Osteoblast (primary cell): ENCODE measurements around the gene ZFC3H1. TPM values are rescaled to one million over a fixed set of nuclear protein-coding genes. Genes with fewer than 3 reads are reported as not detected.

Source experiments
- DNase-seq: peaks from one replicate; pipeline ENCODE4 v3.0.0; 2011; ENCODE audit warnings: low spot score, mixed read lengths; ENCODE audit not compliant: insufficient read length; ENCODE audit errors: missing footprints
- H2AFZ ChIP-seq: 2 replicates; pipeline ENCODE4 v1.6.0; 2011; ENCODE audit warnings: mild to moderate bottlenecking, low read length
- H3K27ac ChIP-seq: 2 replicates; pipeline ENCODE4 v1.5.1; 2011; ENCODE audit warnings: mild to moderate bottlenecking, low read depth, low read length, moderate library complexity
- H3K27me3 ChIP-seq: 2 replicates; pipeline ENCODE4 v1.6.0; 2012; ENCODE audit warnings: mild to moderate bottlenecking, control low read depth, inconsistent platforms, low read length, moderate library complexity; ENCODE audit not compliant: insufficient read depth
- H3K36me3 ChIP-seq: 2 replicates; pipeline ENCODE4 v1.5.1; 2011; ENCODE audit warnings: mild to moderate bottlenecking, low read length, control low read depth, moderate library complexity; ENCODE audit not compliant: insufficient read depth
- H3K4me1 ChIP-seq: 2 replicates; pipeline ENCODE4 v1.5.1; 2011; ENCODE audit warnings: mild to moderate bottlenecking, low read length, control low read depth, moderate library complexity; ENCODE audit not compliant: insufficient read depth
- H3K4me2 ChIP-seq: 2 replicates; pipeline ENCODE4 v1.6.0; 2011; ENCODE audit warnings: mild to moderate bottlenecking, low read length; ENCODE audit not compliant: insufficient read depth
- H3K4me3 ChIP-seq: fragments of 200-600 bp; sonication (generic); 3 replicates; pipeline ENCODE4 v1.5.1; 2012; ENCODE audit warnings: mild to moderate bottlenecking, low read length, inconsistent platforms; ENCODE audit not compliant: insufficient read depth
- H3K79me2 ChIP-seq: 2 replicates; pipeline ENCODE4 v1.6.0; 2012; ENCODE audit warnings: mild to moderate bottlenecking, low read length, control low read depth, inconsistent platforms; ENCODE audit not compliant: insufficient read depth
- H3K9me3 ChIP-seq: 2 replicates; pipeline ENCODE4 v1.5.1; 2011; ENCODE audit warnings: low read depth, low read length, control low read depth
- H4K20me1 ChIP-seq: 2 replicates; pipeline ENCODE4 v1.6.0; 2012; ENCODE audit warnings: mild to moderate bottlenecking, low read length, control low read depth; ENCODE audit not compliant: insufficient read depth
- small RNA-seq: library from RNA; depleted of rRNA; stranded (forward); fragments of <200 nt; gene quantifications from one replicate; pipeline ENCODE3, GENCODE V24; 2012
- total RNA-seq: library from RNA; depleted of rRNA; stranded (reverse); fragments of >200 nt; gene quantifications from 2 replicates; pipeline ENCODE4 v1.2.3, GENCODE V29; 2012
- TF ChIP-seq, protein P1 (sequence below): IDR thresholded peaks from 2 replicates; pipeline ENCODE4 v1.5.1; 2011; ENCODE audit warnings: mild to moderate bottlenecking, low read depth, low read length, moderate library complexity; ENCODE audit errors: extremely low read depth

Gene ZFC3H1
- total RNA-seq, 1 donor, result 36.6 TPM

DNA sequence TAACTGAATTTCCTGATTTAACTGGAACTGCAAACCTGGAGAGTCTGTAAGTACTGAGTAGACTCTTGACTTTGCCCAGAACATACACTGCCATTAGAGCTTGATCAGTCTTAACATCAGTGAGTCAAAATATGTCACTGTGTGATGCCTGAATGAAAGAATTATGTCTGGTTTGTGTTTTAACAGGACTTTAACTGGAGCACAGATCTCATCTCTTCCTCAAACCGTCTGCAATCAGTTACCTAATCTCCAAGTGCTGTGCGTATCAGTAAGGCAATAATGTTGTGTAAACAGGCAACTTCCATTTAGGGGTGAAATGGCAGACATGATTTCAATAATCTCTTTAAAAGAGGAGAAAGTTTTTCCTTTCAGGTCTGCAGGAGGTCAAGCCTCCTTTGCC lies 97.0 kb downstream of the ZFC3H1 start:
- Histone ChIP-seq H4K20me1 (no peaks in the 10 kb centered on the region), H3K9me3 (no peaks in the 10 kb centered on the region), H3K4me1 (no peaks in the 10 kb centered on the region), H3K4me2 (no peak overlapping the region), H3K27me3 (no peaks in the 10 kb centered on the region), H3K4me3 (no peak overlapping the region), H3K79me2 (no peaks in the 10 kb centered on the region), H3K36me3 (no peaks in the 10 kb centered on the region), H3K27ac (no peak overlapping the region), H2AFZ (no peak overlapping the region)
- TF ChIP-seq, protein P1, sequence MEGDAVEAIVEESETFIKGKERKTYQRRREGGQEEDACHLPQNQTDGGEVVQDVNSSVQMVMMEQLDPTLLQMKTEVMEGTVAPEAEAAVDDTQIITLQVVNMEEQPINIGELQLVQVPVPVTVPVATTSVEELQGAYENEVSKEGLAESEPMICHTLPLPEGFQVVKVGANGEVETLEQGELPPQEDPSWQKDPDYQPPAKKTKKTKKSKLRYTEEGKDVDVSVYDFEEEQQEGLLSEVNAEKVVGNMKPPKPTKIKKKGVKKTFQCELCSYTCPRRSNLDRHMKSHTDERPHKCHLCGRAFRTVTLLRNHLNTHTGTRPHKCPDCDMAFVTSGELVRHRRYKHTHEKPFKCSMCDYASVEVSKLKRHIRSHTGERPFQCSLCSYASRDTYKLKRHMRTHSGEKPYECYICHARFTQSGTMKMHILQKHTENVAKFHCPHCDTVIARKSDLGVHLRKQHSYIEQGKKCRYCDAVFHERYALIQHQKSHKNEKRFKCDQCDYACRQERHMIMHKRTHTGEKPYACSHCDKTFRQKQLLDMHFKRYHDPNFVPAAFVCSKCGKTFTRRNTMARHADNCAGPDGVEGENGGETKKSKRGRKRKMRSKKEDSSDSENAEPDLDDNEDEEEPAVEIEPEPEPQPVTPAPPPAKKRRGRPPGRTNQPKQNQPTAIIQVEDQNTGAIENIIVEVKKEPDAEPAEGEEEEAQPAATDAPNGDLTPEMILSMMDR, result no peak
- no peak for DNase-seq

GRCh38 chr12:71565535-71565934 lies 98.1 kb downstream of the ZFC3H1 start:
- no peak for DNase-seq
- no peak overlapping the region for H3K4me2 ChIP-seq
- H3K4me3 ChIP-seq, result no peak overlapping the region
- no peaks in the 10 kb centered on the region for H4K20me1 ChIP-seq
- H3K9me3 ChIP-seq, result no peaks in the 10 kb centered on the region
- TF ChIP-seq, protein P1, result no peak
- no peaks in the 10 kb centered on the region for H3K79me2 ChIP-seq
- no peaks in the 10 kb centered on the region for H3K27me3 ChIP-seq
- H3K4me1 ChIP-seq, result no peaks in the 10 kb centered on the region
- H3K27ac ChIP-seq, result no peak overlapping the region
- H2AFZ ChIP-seq, result no peak overlapping the region
- H3K36me3 ChIP-seq, result no peaks in the 10 kb centered on the region

DNA sequence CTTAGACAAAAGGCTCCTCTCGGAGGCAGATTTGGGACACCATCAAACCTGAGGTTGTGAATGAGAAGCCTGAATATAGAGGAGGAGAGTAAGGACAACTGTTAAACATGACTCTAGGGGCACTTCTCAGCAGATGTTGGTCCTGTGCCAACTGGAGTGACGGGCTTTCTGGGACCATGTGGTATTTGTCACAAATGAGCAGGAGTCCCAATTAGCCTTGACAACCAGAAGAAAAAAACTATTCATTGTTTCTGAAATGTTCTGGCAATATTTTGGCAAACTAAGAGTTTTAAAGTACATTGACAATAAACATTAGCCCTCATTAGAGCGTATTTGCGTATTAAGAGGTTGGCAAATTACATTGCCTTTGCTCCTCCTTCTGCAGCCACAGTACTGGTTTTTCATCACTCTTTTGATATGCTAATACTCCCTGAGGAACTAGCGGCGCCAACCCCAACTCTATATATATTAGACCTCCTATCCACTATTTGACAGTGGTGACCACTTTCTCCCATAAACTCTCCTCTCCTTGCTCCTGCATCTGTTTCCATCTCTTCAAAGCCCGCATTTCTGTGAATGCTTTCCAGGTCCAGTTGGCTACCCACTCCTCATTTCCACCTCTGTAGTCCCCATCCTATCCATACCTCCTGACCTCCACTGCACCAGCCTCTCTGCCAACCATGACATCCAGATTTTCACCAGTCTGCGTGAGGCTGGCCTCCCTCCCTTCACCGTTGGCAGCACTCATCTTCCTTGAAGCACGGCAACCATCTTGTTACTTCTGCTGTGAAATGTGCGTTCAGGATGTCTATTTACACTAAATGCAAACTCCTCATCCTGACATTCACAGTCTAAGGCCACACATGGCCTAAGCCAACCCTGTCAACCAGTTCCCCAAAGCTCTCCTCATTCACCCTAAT lies 100.7 kb downstream of the ZFC3H1 start:
- no peaks in the 10 kb centered on the region for H3K4me1 ChIP-seq
- DNase-seq, result no peak
- H3K9me3 ChIP-seq, result no peaks in the 10 kb centered on the region
- no peak overlapping the region for H3K4me2 ChIP-seq
- TF ChIP-seq, protein P1, result no peak
- H3K27ac ChIP-seq, result no peak overlapping the region
- H3K4me3 ChIP-seq, result no peak overlapping the region
- no peak overlapping the region for H2AFZ ChIP-seq
- H3K36me3 ChIP-seq, result no peaks in the 10 kb centered on the region
- H3K27me3 ChIP-seq, result no peaks in the 10 kb centered on the region
- no peaks in the 10 kb centered on the region for H4K20me1 ChIP-seq
- no peaks in the 10 kb centered on the region for H3K79me2 ChIP-seq

Small RNAs within 50 kb of the gene (small RNA-seq; reads per million reads assigned to genes)
- gene RF00560, result not detected

Other genes starting within 250 kb of the ZFC3H1 start
- under 0.01 TPM in 1 of 2 replicates, not detected in the other for gene LGR5, start 224.1 kb downstream of the ZFC3H1 start, total RNA-seq
- gene THAP2, start 453 bp upstream of the ZFC3H1 start, total RNA-seq, result 3.3 and 3.8 TPM in 2 replicates
- gene TMEM19, start 22.2 kb upstream of the ZFC3H1 start, total RNA-seq, result 29.2 and 31.1 TPM in 2 replicates
- 12.7 TPM in 2 replicates for gene RAB21, start 91.0 kb upstream of the ZFC3H1 start, total RNA-seq
- gene TBC1D15, start 175.9 kb upstream of the ZFC3H1 start, total RNA-seq, result 30.4 and 30.9 TPM in 2 replicates